Coronary artery (tissue), 2 donors: ENCODE measurements around the gene LLPH.

ENCODE experiments used
- DNase-seq: peaks from one replicate; pipeline ENCODE4 v3.0.0-alpha.2; 2017; ENCODE audit warnings: low spot score
- H3K27ac ChIP-seq, 2 donors: fragments of 200-600 bp; sonication (generic); one replicate each; pipeline ENCODE4 v1.5.1; 2016 to 2019
- H3K4me3 ChIP-seq: fragments of 200-600 bp; sonication (generic); 2 replicates; pipeline ENCODE4 v1.5.1; 2016; ENCODE audit warnings: mild to moderate bottlenecking, moderate library complexity
- CTCF ChIP-seq: fragments of 200-600 bp; sonication (generic); IDR thresholded peaks from one replicate; pipeline ENCODE4 v1.5.1; 2019; ENCODE audit warnings: antibody characterized with exemption

The LLPH gene

GRCh38 chr12:66142826-66143225, 12.3 kb upstream of the LLPH start:
- no peak for DNase-seq
- H3K4me3 ChIP-seq: no peak overlapping the region
- no peak overlapping the region for H3K27ac ChIP-seq
- no peak for TF ChIP-seq CTCF

- no peak overlapping the region for H3K4me3 ChIP-seq
- DNase-seq: no peak
- TF ChIP-seq CTCF: no peak
- no peak overlapping the region for H3K27ac ChIP-seq
Measured at GRCh38 chr12:66141299-66141698, 10.7 kb upstream of the LLPH start.

GRCh38 chr12:66140731-66141130, 10.2 kb upstream of the LLPH start:
- no peak for DNase-seq
- no peak overlapping the region for H3K27ac ChIP-seq
- no peak overlapping the region for H3K4me3 ChIP-seq
- no peak for TF ChIP-seq CTCF

GRCh38 chr12:66139328-66139727, 8.8 kb upstream of the LLPH start:
- no peak for DNase-seq
- Histone ChIP-seq H3K27ac (no peak overlapping the region), H3K4me3 (no peak overlapping the region)
- TF ChIP-seq CTCF: no peak

GRCh38 chr12:66137937-66138336, 7.4 kb upstream of the LLPH start:
- DNase-seq: no peak
- TF ChIP-seq CTCF: no peak

GRCh38 chr12:66132408-66132807, 1.9 kb upstream of the LLPH start:
- DNase-seq: no peak
- H3K4me3 ChIP-seq: no peak overlapping the region
- H3K27ac ChIP-seq: no peak overlapping the region
- TF ChIP-seq CTCF: no peak

More at GRCh38 chr12:66137937-66138336, 7.4 kb upstream of the LLPH start:
- no peak overlapping the region for H3K27ac ChIP-seq
- no peak overlapping the region for H3K4me3 ChIP-seq

- no peak for TF ChIP-seq CTCF
Measured at GRCh38 chr12:66131067-66131688, 628 bp upstream of the LLPH start.

More at GRCh38 chr12:66131067-66131688, 628 bp upstream of the LLPH start:
- Histone ChIP-seq H3K4me3 (peak overlapping the region; percentile 75), H3K27ac (peak overlapping the region; percentile 25 to 72)
- no peak for DNase-seq
